GM12873 (cell line): ENCODE measurements around the gene MOCOS.

Experiments
- CTCF ChIP-seq: IDR thresholded peaks from 2 replicates; pipeline ENCODE4 v1.5.1; 2012; ENCODE audit warnings: low read depth, mild to moderate bottlenecking, moderate library complexity, low read length, control low read depth; ENCODE audit not compliant: insufficient read depth; ENCODE audit errors: missing control alignments

Gene MOCOS

GRCh38 chr18:36195427-36196122 lies 8.3 kb downstream of the MOCOS start:
- TF ChIP-seq CTCF: no peak

GRCh38 chr18:36196238-36196995 lies 9.1 kb downstream of the MOCOS start:
- TF ChIP-seq CTCF: no peak

- no peak for TF ChIP-seq CTCF
Observed at GRCh38 chr18:36197511-36198166, 10.3 kb downstream of the MOCOS start.

GRCh38 chr18:36199691-36200295 lies 12.5 kb downstream of the MOCOS start:
- no peak for TF ChIP-seq CTCF

- TF ChIP-seq CTCF: no peak
Observed at GRCh38 chr18:36200354-36200771, 13.1 kb downstream of the MOCOS start.

- no peak for TF ChIP-seq CTCF
Observed at GRCh38 chr18:36201765-36202164, 14.5 kb downstream of the MOCOS start.

GRCh38 chr18:36203360-36203895 lies 16.1 kb downstream of the MOCOS start:
- TF ChIP-seq CTCF: no peak
